GM18873 (cell line): ENCODE data around the gene MINPP1.

Experiments used
- ATAC-seq: cut with Tn5 transposase; IDR thresholded peaks from one replicate; pipeline ENCODE4 v1.9.1; 2021; ENCODE audit warnings: mild to moderate bottlenecking, moderate library complexity, moderate number of reproducible peaks; ENCODE audit not compliant: unreplicated experiment, low FRiP score

Gene MINPP1

DNA sequence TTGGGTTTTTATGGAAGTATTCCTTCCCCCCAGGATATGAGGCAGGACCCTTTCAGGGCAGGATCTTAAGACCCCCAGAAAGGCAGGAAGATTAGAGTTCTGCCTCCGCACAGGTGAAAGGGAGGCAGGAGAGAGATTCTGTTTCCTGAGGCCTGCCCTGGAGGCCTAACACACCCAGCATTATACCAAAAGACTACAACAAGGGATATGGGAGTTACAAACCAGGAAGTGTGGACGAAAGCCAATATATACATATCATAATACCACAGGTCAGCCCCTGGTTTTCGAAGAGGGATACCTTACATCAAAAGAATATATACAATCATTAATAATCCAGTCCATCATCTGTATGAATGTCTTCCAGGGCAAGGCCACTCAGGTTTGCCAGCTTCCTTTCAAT is 14.2 kb downstream of the MINPP1 start:
- no peak for ATAC-seq

DNA sequence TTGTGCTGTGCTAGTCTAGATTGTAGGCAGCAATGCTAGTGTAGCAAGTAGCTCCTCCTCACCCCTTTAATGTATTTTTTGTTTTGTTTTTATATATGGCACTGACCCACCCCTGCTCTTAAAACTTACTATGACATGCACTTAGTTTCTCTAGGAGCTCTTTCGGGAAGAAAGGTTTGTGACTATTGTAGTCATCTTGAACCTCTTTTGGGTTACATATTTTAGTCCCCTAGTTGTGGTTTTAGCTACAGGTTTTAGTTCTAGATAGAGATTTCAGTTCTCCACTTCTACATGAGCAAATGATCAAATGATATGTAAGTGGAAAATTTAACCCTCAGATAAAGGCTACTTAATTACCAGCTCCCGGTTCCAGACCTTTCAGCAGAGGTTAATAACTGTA is 14.9 kb downstream of the MINPP1 start:
- peak; percentile 58 for ATAC-seq

DNA sequence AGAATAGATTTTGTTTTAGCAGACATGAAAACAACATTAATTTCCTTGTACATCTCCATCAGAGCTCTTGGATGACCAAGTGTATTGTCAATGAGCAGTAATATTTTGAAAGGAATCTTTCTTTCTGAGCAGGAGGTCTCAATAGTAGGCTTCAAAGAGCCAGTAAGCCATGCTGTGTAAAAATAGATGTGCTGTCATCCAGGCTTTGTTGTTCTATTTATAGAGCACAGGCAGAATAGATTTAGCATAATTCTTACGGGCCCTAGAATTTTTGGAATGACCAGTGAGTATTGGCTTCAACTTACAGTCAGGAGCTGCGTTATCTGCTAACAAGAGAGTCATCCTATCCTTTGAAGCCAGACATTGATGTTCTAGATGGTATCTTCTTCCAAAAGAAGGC is 19.0 kb downstream of the MINPP1 start:
- ATAC-seq, result no peak

DNA sequence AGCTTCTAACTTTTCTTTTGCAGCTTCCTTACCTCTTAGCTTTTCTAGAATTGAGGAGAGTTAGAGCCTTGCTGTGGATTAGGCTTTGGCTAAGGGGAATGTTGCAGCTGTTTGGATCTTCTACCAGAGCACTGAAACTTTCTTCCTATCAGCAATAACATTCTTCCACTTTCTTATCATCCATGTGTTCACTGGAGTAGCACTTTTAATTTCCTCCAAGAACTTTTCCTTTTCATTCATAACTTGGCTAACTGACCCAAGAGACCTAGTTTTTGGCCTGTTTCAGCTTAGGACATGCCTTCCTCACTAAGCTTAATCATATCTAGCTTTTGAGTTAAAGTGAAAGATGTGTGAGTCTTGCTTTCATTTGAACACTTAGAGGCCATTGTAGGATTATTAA is 19.6 kb downstream of the MINPP1 start:
- ATAC-seq, result no peak

DNA sequence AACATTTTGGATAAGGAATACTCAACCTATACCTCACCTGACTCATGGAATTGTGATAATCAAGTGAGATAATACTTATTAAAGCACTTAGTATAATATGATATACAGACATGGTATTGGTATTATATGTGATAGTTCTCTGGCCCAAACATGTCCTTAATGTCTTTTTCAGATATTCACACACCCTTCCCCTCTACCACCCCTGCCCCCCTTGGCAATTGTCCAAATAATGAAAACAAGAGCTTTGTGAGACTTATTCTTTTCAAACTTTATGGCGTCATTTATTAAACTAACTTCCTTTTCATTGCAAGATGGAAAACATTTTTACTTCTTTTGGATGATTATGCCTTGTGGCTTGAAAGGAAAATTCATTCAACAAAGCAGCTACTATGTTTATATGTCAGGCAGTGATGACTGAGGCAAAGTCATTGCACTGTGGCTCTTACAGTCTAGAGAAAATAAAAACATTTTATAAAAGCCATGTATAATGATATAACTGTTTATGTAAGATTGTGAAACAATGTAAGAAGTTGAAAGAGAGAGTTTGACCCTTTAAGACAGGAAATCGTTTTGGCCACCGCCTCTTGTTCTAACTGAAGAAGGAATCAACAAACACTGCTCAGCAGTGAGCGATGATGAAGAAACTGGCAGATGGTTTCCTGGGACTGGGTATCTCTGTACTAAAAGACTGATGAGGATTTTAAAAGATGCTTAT is 27.4 kb downstream of the MINPP1 start:
- ATAC-seq, result no peak

DNA sequence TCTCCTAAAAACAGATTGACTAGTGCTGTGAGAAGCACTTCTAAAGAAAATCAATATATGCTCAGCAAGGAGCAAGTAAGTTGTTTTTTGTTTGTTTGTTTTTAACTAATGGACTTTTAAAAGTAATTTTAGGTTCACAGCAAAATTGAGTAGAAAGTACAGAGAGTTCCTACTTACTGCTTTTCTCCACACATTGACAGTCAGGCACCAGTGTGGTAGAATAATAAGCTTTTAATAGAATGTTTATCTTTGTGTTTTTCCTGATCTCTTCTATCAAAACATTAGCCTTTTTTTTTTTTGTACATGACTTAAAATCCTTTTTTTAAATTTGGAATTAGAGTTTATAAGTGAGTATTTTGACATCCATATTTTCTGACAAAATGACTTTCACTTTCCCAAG is 28.0 kb downstream of the MINPP1 start:
- ATAC-seq, result no peak

DNA sequence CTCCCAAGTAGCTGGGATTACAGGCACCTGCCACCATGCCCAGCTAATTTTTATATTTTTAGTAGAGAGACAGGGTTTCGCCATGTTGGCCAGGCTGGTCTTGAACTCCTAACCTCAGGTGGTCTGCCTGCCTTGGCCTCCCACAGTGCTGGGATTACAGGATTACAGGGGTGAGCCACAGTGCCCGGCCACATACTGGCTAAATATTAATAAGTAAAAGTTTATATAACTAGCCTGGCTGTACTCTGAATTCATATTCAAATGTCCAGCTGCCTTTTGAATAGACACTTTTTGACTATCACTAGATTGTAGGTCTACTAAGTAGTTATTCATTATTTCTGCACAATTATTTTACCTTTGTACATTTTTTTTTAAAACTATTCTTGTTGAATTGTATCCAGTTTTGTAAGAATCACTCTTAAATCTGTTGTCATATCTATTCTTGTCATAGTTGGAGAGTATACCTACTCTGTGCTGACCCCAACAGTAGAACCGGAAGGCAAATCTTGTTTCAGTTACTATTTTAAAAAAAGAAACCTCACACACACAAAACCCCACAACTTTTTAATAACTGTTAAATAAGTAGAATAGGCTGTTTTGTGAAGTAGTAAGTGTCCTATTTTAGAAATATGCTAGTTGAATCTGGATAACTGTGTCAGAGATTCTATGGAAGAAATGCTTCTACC is 29.6 kb downstream of the MINPP1 start:
- peak; percentile 60 for ATAC-seq

DNA sequence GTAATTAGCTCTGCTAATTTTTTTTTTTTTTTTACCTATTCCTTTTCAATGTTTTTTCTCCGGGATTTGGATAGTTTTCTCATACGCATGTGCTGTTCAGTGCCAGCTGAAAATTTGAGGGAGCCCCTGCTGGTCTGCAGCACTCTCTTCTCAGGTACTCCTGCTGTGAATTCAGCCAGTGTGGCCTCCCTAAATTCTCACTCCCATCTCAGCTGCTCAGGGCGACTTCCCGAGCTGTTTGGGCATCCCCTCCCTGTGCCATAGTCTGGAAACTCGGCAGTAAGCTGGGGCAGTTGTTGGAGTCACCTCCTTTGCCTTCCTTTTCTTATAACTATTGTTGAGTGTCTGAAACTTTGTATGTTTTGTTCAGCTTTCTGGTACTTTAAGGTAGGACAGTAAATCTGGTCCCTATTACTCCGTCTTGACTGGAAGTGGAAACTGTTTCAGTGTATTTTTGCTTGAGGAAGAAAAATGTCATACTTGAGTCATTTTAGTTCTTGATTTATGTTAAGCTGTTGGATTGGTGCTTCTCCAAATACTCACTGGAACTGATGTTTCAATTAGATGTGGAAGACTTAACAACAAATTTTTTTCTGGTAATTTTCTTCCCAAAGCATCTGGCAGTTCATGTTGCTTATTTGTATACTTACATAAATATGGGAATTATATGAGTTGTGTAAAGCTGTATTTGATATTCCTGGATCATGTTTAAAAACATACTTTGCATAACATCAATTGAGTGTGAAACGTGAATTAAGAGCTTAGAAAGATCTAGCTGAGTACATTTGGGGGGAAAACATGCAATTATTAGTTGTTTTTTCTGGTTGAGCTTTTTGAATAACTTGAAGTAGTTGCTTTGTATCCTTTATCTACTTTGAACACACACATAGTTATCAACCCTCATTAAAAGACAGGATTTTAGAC is 33.7 kb downstream of the MINPP1 start:
- no peak for ATAC-seq

DNA sequence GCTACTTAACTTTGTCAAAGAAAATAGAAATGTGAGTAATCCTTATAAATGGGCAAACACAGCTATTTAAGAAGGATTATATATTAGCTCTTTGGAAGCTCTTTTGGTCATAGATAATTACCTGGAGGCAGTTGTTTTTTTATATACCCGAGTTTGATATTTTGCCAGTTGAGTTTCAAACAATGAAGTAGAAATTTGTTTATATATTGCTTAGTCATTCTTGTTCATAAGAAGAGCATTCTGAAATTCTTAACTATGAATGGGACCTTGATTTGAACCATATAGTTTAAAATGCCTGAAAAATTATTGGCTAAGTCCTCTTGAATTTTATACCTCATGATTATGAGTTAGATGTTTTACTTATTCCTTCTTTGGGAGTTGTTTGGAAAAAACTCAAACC is 36.4 kb downstream of the MINPP1 start:
- no peak for ATAC-seq

DNA sequence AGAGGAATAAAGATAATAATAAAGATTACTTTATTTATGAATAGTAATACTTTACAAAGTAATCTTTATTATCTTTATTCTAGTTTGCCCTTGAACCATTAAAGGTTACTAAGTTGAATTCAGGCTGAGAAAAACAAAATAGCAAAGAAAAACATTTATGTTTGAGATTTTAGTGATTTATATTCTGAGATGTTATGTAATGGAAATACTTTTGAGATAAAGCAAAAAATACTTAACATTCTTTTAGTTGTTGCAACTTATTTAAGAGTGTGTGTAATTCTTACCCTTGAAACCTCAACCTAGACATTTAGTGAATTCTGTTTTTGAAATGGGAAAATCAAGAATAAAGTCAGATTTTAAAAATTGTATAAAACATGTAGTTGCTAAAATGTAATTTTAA is 40.0 kb downstream of the MINPP1 start:
- ATAC-seq, result no peak

DNA sequence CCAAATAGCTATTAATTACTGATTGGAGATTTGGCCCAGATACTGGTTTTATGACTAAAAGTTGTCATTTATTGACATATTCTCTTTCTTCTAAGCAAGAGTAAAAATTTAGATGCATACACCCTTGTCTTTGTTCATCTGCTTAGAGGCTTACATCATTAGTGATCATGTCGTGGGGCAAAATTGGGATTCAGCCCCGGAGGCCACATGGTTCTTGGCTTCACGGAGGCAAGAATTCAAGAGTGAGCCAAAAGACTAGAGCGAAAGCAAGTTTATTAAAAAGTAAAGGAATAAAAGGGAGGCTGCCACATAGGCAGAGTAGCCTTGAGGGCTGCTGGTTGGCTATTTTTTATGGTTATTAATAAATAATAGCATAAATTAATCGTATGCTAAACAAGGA is 41.1 kb downstream of the MINPP1 start:
- ATAC-seq, result no peak

DNA sequence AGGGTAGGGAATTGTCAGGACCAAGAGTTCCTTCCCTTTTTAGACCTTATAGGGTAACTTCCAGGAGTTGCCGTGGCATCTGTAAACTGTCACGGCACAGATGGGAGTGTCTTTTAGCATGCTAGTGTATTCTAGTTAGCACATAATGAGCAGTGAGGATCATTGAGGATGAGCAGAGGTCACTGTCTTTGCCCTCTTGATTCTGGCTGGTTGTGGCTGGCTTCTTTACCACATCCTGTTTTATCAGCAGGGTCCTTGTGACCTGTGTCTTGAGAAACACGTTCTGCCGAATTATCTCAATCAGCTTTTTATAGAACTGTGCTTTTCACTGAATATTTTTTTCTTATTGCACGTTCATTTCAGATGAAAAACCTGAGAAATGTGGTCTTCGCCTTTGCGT is 41.5 kb downstream of the MINPP1 start:
- ATAC-seq, result no peak

DNA sequence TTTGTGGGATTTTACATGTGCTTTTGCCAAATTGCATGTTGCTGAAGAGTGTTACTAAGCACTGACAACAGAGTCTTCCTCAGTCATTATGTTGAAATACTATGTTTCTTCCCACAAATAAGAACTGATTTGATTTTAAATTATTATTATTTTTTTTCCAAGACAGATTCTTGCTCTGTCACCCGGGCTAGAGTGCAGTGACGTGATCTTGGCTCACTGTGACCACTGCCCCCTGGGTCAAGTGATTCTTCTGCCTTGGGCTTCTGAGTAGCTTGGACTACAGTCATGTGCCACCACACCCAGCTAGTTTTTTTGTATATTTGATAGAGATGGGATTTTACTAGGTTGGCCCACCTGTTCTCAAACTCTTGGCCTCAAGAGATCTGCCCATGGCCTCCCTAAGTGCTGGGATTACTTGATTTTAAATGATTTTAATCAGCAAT is 42.3 kb downstream of the MINPP1 start:
- ATAC-seq, result no peak

DNA sequence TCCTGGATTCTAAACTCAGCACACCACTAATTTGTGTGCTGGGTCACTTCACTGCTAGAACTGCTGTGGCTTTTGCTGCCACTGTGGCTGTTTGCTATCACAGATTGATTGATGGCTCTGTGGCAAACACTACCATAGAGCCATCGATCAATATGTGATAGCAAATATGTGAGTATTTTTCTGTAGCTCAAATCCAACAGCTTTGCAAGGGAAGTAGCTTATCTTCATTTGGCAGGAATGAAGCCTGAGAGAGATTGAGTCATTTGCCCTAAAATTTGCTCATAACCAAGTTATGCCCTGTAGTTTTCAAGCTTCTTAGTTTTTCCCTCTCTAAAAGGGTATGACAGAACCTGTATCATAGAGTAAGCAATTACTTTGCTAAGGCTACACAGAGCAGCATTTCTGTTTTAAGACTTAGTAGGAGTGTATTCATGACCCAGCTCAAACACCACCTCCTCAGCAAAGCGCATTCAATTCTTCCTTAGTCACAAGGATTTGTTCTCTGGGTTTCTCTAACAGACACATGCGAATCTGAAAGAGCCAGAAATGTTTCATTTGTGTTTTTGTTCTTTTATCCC is 43.1 kb downstream of the MINPP1 start:
- no peak for ATAC-seq

DNA sequence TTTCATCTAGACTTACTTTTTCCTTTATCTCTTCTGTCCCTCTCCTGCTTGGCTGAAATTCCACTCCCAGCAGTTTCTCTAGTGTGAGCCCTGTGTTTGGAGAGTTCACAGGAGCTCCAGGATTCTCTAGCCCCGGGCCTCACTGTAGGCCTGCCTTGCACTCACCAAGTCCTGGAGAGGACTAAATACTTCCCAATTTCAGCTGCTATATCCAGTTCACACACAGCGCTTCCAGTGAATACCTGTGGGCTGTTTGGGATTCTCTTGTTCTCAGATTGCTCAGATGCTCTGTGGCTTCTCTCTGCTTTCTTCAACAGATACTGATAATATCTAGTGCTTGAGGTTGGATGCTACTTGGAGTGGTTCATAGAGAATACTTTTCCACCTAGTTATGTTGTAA is 46.0 kb downstream of the MINPP1 start:
- ATAC-seq, result no peak

DNA sequence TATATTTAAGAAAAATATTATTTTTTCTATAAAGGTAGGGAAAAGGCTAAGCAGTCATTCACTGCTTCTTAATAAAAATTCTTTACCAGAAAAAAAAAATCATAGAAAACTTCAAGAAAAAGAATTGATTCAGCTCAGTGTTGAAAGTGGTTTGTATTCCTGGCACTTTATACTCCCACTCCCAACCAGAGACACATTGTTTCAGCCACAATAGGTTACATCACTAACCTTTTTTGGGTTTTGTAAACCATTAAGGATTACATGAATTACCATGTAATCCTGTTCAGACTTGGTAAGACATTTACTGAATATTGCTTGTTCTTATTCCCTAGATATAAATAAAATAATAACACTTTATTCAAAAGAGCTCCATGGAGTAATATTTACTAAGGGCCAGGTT is 46.6 kb downstream of the MINPP1 start:
- ATAC-seq, result no peak

DNA sequence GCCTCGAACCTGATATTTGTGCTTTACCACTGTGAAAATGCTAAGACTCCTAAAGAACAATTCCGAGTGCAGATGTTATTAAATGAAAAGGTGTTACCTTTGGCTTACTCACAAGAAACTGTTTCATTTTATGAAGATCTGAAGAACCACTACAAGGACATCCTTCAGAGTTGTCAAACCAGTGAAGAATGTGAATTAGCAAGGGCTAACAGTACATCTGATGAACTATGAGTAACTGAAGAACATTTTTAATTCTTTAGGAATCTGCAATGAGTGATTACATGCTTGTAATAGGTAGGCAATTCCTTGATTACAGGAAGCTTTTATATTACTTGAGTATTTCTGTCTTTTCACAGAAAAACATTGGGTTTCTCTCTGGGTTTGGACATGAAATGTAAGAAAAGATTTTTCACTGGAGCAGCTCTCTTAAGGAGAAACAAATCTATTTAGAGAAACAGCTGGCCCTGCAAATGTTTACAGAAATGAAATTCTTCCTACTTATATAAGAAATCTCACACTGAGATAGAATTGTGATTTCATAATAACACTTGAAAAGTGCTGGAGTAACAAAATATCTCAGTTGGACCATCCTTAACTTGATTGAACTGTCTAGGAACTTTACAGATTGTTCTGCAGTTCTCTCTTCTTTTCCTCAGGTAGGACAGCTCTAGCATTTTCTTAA is 47.7 kb downstream of the MINPP1 start:
- ATAC-seq, result no peak

DNA sequence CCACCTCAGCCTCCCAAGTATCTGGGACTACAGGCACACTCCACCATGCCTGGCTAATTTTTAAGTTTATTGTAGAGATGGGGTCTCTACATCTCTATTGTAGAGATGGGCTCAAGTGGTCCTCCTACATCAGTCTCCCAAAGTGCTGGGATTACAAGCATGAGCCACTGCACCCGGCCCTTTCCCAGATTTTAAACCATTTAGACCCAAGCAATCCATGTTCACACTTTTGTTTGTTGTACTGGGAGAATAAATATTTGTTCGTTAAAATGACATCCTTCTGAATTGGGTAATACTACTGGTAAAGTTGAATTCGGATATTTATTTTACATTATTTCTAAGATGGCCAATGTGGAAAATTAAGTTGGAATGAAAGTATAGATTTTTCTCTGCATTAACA is 52.7 kb downstream of the MINPP1 start:
- no peak for ATAC-seq

DNA sequence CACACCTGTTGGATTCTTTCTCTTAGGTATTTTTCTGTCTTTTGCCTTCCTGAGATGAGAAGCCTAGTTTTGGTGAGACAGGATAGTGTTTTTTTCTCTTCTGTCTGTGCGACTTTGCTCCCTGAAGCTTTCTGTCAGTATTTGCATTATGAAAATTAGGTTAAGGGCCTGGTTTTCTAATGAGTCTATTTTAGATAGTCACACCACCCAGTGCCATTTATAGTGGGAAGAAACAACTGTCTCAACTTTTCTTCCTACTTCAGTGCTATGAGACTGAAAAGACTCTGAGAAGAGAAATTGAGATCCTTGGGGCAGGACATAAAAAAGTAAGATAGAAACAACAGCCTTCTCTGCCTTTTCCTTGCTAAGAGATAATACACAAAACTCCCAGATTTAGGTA is 53.6 kb downstream of the MINPP1 start:
- no peak for ATAC-seq

DNA sequence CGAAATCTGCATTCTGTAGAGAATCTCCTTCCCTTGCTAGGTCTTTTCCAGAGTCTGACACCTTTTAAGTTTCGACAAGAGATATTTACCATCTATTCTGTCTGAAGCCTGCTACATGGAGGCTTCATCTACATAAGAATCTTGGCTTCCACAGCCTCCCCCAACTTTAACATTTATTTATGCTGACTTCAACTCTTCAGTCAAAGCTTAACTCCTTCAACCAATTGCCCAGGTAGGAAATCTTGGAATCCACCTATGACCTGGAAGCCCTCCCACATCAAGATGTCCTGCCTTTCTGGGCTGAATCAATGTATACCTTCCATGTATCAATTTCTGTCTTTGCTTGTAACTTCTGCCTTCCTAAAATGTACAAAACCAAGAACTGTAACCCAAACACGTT is 54.7 kb downstream of the MINPP1 start:
- no peak for ATAC-seq
